Keratinocyte (primary cell): ENCODE results near the gene PDZRN4. TPM values are rescaled to one million over a fixed set of nuclear protein-coding genes. Genes with fewer than 3 reads are reported as not detected.

ENCODE experiments used
- DNase-seq: peaks from one replicate; pipeline ENCODE4 v3.0.0-alpha.2; 2011; ENCODE audit warnings: low read depth, missing footprints, low spot score
- FAIRE-seq: peaks from 2 replicates; lab custom pipeline; 2011; peaks lifted over from hg19 to GRCh38; lab: Jason Lieb, UNC
- H2AFZ ChIP-seq: 2 replicates; pipeline ENCODE4 v1.6.0; 2012; ENCODE audit warnings: low read length, control low read depth, inconsistent platforms; ENCODE audit not compliant: control insufficient read depth
- H3K27ac ChIP-seq: 2 replicates; pipeline ENCODE4 v1.5.1; 2011; ENCODE audit warnings: low read length; ENCODE audit not compliant: control insufficient read depth, insufficient read depth
- H3K27me3 ChIP-seq: 3 replicates; pipeline ENCODE4 v1.6.0; 2011; ENCODE audit warnings: low read length; ENCODE audit not compliant: control insufficient read depth, insufficient read depth; ENCODE audit errors: extremely low read depth
- H3K36me3 ChIP-seq, 2 experiments: 2 replicates in 1 of 2; 3 replicates in 1 of 2; pipeline ENCODE4 v1.5.1; 2011; ENCODE audit warnings: low read length in 2 of 2, mild to moderate bottlenecking in 1 of 2; ENCODE audit not compliant: control insufficient read depth in 2 of 2, insufficient read depth in 2 of 2; ENCODE audit errors: extremely low read depth in 1 of 2
- H3K4me1 ChIP-seq: 3 replicates; pipeline ENCODE4 v1.5.1; 2011; ENCODE audit warnings: low read length; ENCODE audit not compliant: control insufficient read depth, insufficient read depth; ENCODE audit errors: extremely low read depth
- H3K4me2 ChIP-seq: 3 replicates; pipeline ENCODE4 v1.6.0; 2011; ENCODE audit warnings: low read depth, low read length; ENCODE audit not compliant: control insufficient read depth, insufficient read depth; ENCODE audit errors: extremely low read depth
- H3K4me3 ChIP-seq, 3 experiments: fragments of 200-600 bp in 1 of 3; sonication (generic) in 1 of 3; 2 replicates in 2 of 3; 3 replicates in 1 of 3; pipeline ENCODE4 v1.5.1; 2011 to 2016; ENCODE audit warnings: low read length in 3 of 3, mild to moderate bottlenecking in 3 of 3, control low read depth in 2 of 3, inconsistent platforms in 1 of 3, low read depth in 1 of 3, mixed read lengths in 1 of 3, mixed run types in 1 of 3, moderate library complexity in 1 of 3; ENCODE audit not compliant: control insufficient read depth in 2 of 3, insufficient read depth in 2 of 3; ENCODE audit errors: extremely low read depth in 1 of 3
- H3K79me2 ChIP-seq: 2 replicates; pipeline ENCODE4 v1.6.0; 2012; ENCODE audit warnings: low read length; ENCODE audit not compliant: control insufficient read depth, insufficient read depth
- H3K9ac ChIP-seq: 3 replicates; pipeline ENCODE4 v1.6.0; 2011; ENCODE audit warnings: low read length; ENCODE audit not compliant: control insufficient read depth, insufficient read depth; ENCODE audit errors: extremely low read depth
- H3K9me1 ChIP-seq: 3 replicates; pipeline ENCODE4 v1.6.0; 2011; ENCODE audit warnings: low read length; ENCODE audit not compliant: control insufficient read depth, insufficient read depth; ENCODE audit errors: extremely low read depth
- H3K9me3 ChIP-seq: 2 replicates; pipeline ENCODE4 v1.5.1; 2012; ENCODE audit warnings: low read depth, low read length; ENCODE audit not compliant: control insufficient read depth
- H4K20me1 ChIP-seq: 3 replicates; pipeline ENCODE4 v1.6.0; 2011; ENCODE audit warnings: low read length; ENCODE audit not compliant: control insufficient read depth, insufficient read depth; ENCODE audit errors: extremely low read depth
- CTCF ChIP-seq, 3 experiments: IDR thresholded peaks in 1 of 3; conservative IDR thresholded peaks in 1 of 3; optimal IDR thresholded peaks in 1 of 3; 2 replicates in 2 of 3; 3 replicates in 1 of 3; pipeline versions ENCODE3 to v1.5.1; 2011; ENCODE audit warnings: low read length in 3 of 3, mild to moderate bottlenecking in 3 of 3, moderate library complexity in 2 of 3, control low read depth in 1 of 3, inconsistent platforms in 1 of 3; ENCODE audit not compliant: insufficient read depth in 2 of 3; ENCODE audit errors: extremely low read depth in 1 of 3
- EZH2 ChIP-seq: IDR thresholded peaks from one replicate; pipeline ENCODE4 v1.6.1; 2012; ENCODE audit warnings: inconsistent platforms, mild to moderate bottlenecking, low read length, moderate library complexity
- dilution Hi-C: fragments of 300-500 bp; cut with MboI; formaldehyde crosslinking; loops from one replicate; pipeline ENCODE4 v1.7.0; 2020; ENCODE audit warnings: low sequenced_read_pairs; ENCODE audit not compliant: extremely low pct_ligation_motif_present
- polyA plus RNA-seq, 5 experiments: library from polyadenylated mRNA; depleted of rRNA in 3 of 5; stranded (reverse) in 3 of 5; stranded (forward) in 1 of 5; unstranded in 1 of 5; fragments of >200 nt; gene quantifications; 1 replicate in 1 of 5; 2 replicates in 3 of 5; 3 replicates in 1 of 5; pipeline versions ENCODE4 v1.2.1 to v1.2.3, GENCODE V29; 2011 to 2012; ENCODE audit warnings: missing spikeins in 2 of 5, low read depth in 1 of 5, low replicate concordance in 1 of 5

Gene PDZRN4
- polyA plus RNA-seq, 1 donor (not counting 4 experiments of a cell fraction or from before 2014, with no cell fraction given) = not detected

- TF ChIP-seq CTCF (optimal IDR thresholded peaks at IDR 0.05 in 1 of 3, IDR thresholded peaks at IDR 0.05 in 1 of 3, conservative IDR thresholded peaks at IDR 0.05 in 1 of 3; ENCODE audit: extremely low read depth in 1 of 3, insufficient read depth in 2 of 3, low read length in 3 of 3) (no peak), EZH2 (no peak)
- Histone ChIP-seq H4K20me1 (no peaks in the 10 kb centered on the region), H3K9me1 (no peaks in the 10 kb centered on the region), H3K4me3 (no peak overlapping the region), H3K9me3 (no peaks in the 10 kb centered on the region), H3K27me3 (peaks cover 27% of the 10 kb centered on the region), H3K27ac (no peak overlapping the region), H3K36me3 (no peaks in the 10 kb centered on the region), H3K4me2 (no peak overlapping the region), H3K9ac (no peak overlapping the region), H3K4me1 (peaks cover 7% of the 10 kb centered on the region), H3K79me2 (no peaks in the 10 kb centered on the region), H2AFZ (no peak overlapping the region)
- dilution Hi-C loops = no loop called here
- FAIRE-seq (no peak), DNase-seq (no peak)
Measured at GRCh38 chr12:41184864-41185263, 3.3 kb upstream of the PDZRN4 start.

- dilution Hi-C loops = no loop called here
- no peaks in the 10 kb centered on the region for H3K9me3 ChIP-seq
- peaks cover 32% of the 10 kb centered on the region for H3K27me3 ChIP-seq
- no peak for TF ChIP-seq EZH2
- TF ChIP-seq CTCF (optimal IDR thresholded peaks at IDR 0.05 in 1 of 3, IDR thresholded peaks at IDR 0.05 in 1 of 3, conservative IDR thresholded peaks at IDR 0.05 in 1 of 3; ENCODE audit: extremely low read depth in 1 of 3, insufficient read depth in 2 of 3, low read length in 3 of 3) = no peak
- no peak overlapping the region for H3K9ac ChIP-seq
- H3K9me1 ChIP-seq = no peaks in the 10 kb centered on the region
- no peak overlapping the region for H3K27ac ChIP-seq
- no peak overlapping the region for H3K4me3 ChIP-seq
- no peaks in the 10 kb centered on the region for H4K20me1 ChIP-seq
- no peak for DNase-seq
- H3K4me1 ChIP-seq = peaks cover 11% of the 10 kb centered on the region
- H3K36me3 ChIP-seq = no peaks in the 10 kb centered on the region
- no peaks in the 10 kb centered on the region for H3K79me2 ChIP-seq
- no peak overlapping the region for H3K4me2 ChIP-seq
- H2AFZ ChIP-seq = no peak overlapping the region
- no peak for FAIRE-seq
Measured at GRCh38 chr12:41186026-41186425, 2.1 kb upstream of the PDZRN4 start.
